Heart left ventricle (tissue), 16 donors: ENCODE data around the gene STK17A. TPM values are rescaled to one million over a fixed set of nuclear protein-coding genes. Genes with fewer than 3 reads are reported as not detected.

Source experiments
- ATAC-seq, 4 donors: fragments of 200-7000 bp; cut with Tn5 transposase; one replicate each; pipeline ENCODE4 v1.9.1; 2020 to 2022; ENCODE audit warnings: moderate library complexity in 4 of 4, mild to moderate bottlenecking in 3 of 4, moderate number of reproducible peaks in 1 of 4
- DNase-seq, 5 donors: peaks; one replicate each; pipeline ENCODE4 v3.0.0-alpha.2; 2020
- H3K27ac ChIP-seq, 12 donors: fragments of 200-600 bp; sonication (generic) in 4 of 12; one replicate each; pipeline versions ENCODE4 v1.5.0 to v1.8.0; 2016 to 2022; ENCODE audit warnings: mild to moderate bottlenecking in 2 of 12
- H3K27me3 ChIP-seq, 9 donors: fragments of 200-600 bp; sonication (generic) in 2 of 9; one replicate each; pipeline versions ENCODE4 v1.5.1 to v1.8.0; 2016 to 2022; ENCODE audit warnings: mild to moderate bottlenecking in 3 of 9
- H3K36me3 ChIP-seq, 9 donors: fragments of 200-600 bp; sonication (generic) in 2 of 9; one replicate each; pipeline versions ENCODE4 v1.5.0 to v1.8.0; 2018 to 2022; ENCODE audit warnings: mild to moderate bottlenecking in 2 of 9
- H3K4me1 ChIP-seq, 12 donors: fragments of 200-600 bp; sonication (generic) in 4 of 12; one replicate each; pipeline versions ENCODE4 v1.5.0 to v1.8.0; 2016 to 2022; ENCODE audit warnings: mild to moderate bottlenecking in 3 of 12
- H3K4me3 ChIP-seq, 12 donors: fragments of 200-600 bp; sonication (generic) in 4 of 12; one replicate each; pipeline versions ENCODE4 v1.5.0 to v1.8.0; 2017 to 2022; ENCODE audit warnings: mild to moderate bottlenecking in 9 of 12, moderate library complexity in 4 of 12
- H3K9me3 ChIP-seq, 12 donors: fragments of 200-600 bp; sonication (generic) in 4 of 12; one replicate each; pipeline versions ENCODE4 v1.5.0 to v1.8.0; 2016 to 2022; ENCODE audit warnings: mild to moderate bottlenecking in 1 of 12
- CTCF ChIP-seq, 12 donors: fragments of 200-600 bp; sonication (generic) in 4 of 12; IDR thresholded peaks; one replicate each; pipeline versions ENCODE4 v1.5.0 to v1.8.0; 2018 to 2022; ENCODE audit warnings: antibody characterized with exemption in 12 of 12, mild to moderate bottlenecking in 5 of 12
- POLR2A ChIP-seq, 2 donors: fragments of 450-650 bp; IDR thresholded peaks; one replicate each; pipeline ENCODE4 v1.6.1; 2017; ENCODE audit warnings: antibody characterized with exemption in 2 of 2, mild to moderate bottlenecking in 2 of 2, moderate library complexity in 2 of 2
- whole genome bisulfite sequencing, 4 donors: extraction: QIAGEN DNeasy Blood & Tissue Kit in 2 of 4; methylation state at CpG; one replicate each; pipeline versions ENCODE4 v1.1.5 to v1.1.7; 2013 to 2018; 5-methylcytosine and 5-hydroxymethylcytosine counted together
- intact Hi-C, 10 donors: fragments of 100-400 bp; cut with DNase I; formaldehyde crosslinking; loops; one replicate each; pipeline versions ENCODE4 v1.11.1 to v1.14.2; 2022
- polyA plus RNA-seq, 2 donors: library from polyadenylated mRNA; stranded (reverse); fragments of 200-250 nt; gene quantifications; one replicate each; pipeline ENCODE4 v1.2.3, GENCODE V29; 2013
- total RNA-seq, 9 donors: library from RNA; depleted of rRNA in 2 of 9; stranded (reverse); fragments of >200 nt in 2 of 9; fragmentation: NEBNext Ultra II Directional in 3 of 9; extraction: Animal tissue kit (Norgen Biotek cat#: 25700) in 3 of 9; gene quantifications; one replicate each; pipeline versions ENCODE4 v1.1.0 to v1.2.4, GENCODE V29; 2016 to 2023
- donor health status: ischemic (EF 13 %, LVEDD 7.1; RV severe dilation, severe dysfunction).
- donor health status: healthy with polysubstance abuse.
- donor health status: DM: no; HTN: yes; CAD: no.
- donor health status: DM: no; HTN: no; CAD: no.
- donor health status: ischemic (EF 25% LVEDD 6.9; RV normal size, moderate dysfunction).
- donor health status: ischemic (EF 25% LVEDD 5.7; RV mildly dilated, moderate dysfunction).
- donor health status: healthy.
- donor health status: DM: yes; HTN: yes; CAD: no.
- donor health status: ischemic (EF 35%, LVEDD 5.7; RV mildly dilated, moderate dysfunction).
- donor health status: nonischemic (EF 11% LVEDD 7.7; RV severe dilation, severe dysfunction).
- donor health status: DM: yes; HTN: yes; CAD: no.
- donor health status: PGD.
- donor health status: ischemic (EF 29% LVEDD 5.4; RV normal size, mild dysfunction).
- donor health status: nonischemic (EF 23%, LVEDD 6.1; RV moderate dilation, normal function).

STK17A gene
- total and polyA plus RNA-seq, 11 donors = 11.9 to 43.9 (median 25.1) TPM

DNA sequence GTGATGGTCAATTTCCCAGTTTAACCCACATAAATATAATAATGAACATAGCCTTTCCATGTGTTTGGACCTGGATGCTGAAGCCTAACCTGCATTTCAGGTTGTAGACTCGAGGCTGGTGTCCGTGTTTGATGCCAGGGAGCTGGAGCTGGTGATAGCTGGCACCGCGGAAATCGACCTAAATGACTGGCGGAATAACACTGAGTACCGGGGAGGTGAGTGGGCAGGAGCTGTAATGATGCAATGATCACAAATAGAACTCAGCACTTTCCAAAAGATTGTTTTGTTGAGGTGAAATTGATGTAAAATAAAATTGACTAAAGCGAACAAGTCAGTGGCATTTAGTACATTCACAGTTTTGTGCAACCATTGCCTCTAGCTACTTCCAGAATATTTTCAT, 30.8 kb upstream of the STK17A start:
- no peaks in the 10 kb centered on the region for H3K36me3 ChIP-seq
- 81 to 96% (median 94%) methylated on average over 8 of the region's 8 CpGs for WGBS, 4 donors
- DNase-seq (no peak), ATAC-seq (no peak)
- intact Hi-C loops = no loop called here
- H3K4me3 ChIP-seq = no peak overlapping the region
- no peaks in the 10 kb centered on the region for H3K9me3 ChIP-seq
- TF ChIP-seq CTCF (IDR thresholded peaks at IDR 0.05) (no peak), POLR2A (IDR thresholded peaks at IDR 0.05) (no peak)
- no peaks in the 10 kb centered on the region for H3K27me3 ChIP-seq
- H3K27ac ChIP-seq = no peak overlapping the region
- H3K4me1 ChIP-seq = peaks cover 0 to 11% (median 0%) of the 10 kb centered on the region in 12 donors

DNA sequence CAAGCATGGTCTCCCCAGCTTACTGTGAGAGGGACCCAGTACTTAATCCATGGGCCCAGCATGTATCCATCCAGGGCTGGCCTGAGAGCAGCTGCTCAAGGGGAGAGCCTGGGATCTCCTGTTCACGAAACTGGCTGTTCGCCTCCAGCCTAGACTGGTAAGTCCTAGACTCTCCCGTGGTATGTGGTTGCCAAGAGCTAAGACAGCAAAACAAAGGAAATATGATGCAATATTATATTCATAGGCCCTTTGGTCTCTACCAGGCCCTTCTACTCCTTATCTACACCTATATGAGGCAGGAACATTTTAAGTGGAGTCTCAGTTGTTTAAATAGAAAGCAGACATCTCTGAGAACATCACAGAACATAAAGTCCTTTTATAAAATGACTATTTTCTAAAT, 28.9 kb upstream of the STK17A start:
- Histone ChIP-seq H3K9me3 (no peaks in the 10 kb centered on the region), H3K4me1 (peaks cover 0 to 11% (median 0%) of the 10 kb centered on the region in 12 donors), H3K27me3 (no peaks in the 10 kb centered on the region), H3K4me3 (peak overlapping the region in 1 of 12 donors; percentile 11), H3K27ac (peak overlapping the region in 3 of 12 donors; percentile 29 to 58 (median 47)), H3K36me3 (no peaks in the 10 kb centered on the region)
- ATAC-seq (peak; percentile 93 to 96 (median 95)), DNase-seq (peak in 3 of 5 donors; percentile 29 to 73 (median 63))
- intact Hi-C loops = no loop called here
- no peak for TF ChIP-seq POLR2A (IDR thresholded peaks at IDR 0.05)
- TF ChIP-seq CTCF (IDR thresholded peaks at IDR 0.05) = no peak
- whole genome bisulfite sequencing, 4 donors = 20 to 34% (median 26%) methylated on average over 3 of the region's 3 CpGs

GRCh38 chr7:43554423-43554822, 28.5 kb upstream of the STK17A start:
- Histone ChIP-seq H3K36me3 (no peaks in the 10 kb centered on the region), H3K27ac (peak overlapping the region in 3 of 12 donors; percentile 12 to 58 (median 29)), H3K27me3 (no peaks in the 10 kb centered on the region), H3K9me3 (no peaks in the 10 kb centered on the region), H3K4me1 (peaks cover 0 to 11% (median 0%) of the 10 kb centered on the region in 12 donors), H3K4me3 (no peak overlapping the region)
- ATAC-seq (peak in 1 of 4 donors; percentile 5), DNase-seq (no peak)
- 87 to 90% (median 88%) methylated on average over 15 of the region's 15 CpGs for WGBS, 4 donors
- no peak for TF ChIP-seq CTCF (IDR thresholded peaks at IDR 0.05)
- no peak for TF ChIP-seq POLR2A (IDR thresholded peaks at IDR 0.05)
- intact Hi-C loops = no loop called here

DNA sequence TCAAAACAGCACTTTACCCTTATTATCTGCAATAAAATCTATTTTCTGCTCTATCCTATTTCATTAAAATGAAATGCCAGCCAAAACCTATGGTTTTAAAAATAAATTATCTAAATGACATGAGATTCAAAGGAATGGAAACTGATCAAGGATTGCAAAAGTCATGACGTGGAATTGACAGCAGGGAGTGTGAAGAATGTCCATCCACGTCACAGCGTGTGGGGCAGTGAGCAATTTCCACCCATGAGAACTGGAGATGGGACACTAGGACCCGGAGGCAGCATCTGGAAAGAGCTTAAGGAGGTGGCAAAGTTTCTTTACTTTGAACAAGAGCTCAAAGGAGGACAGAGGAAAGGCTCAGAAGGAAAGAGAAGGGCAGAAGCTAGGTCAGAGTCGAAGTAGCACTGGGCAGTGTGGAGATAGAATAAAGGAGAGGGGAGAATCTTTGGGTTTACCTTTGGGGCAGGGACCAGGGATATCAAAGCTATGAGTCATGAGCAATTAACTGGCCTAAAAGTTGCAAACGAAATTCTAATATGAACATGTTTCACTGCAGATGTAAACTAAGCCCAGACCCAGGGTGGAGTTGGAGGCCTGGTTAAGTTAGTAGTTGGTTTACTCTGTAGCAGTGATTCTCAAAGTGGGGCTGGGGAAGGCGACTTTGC, 24.9 kb upstream of the STK17A start:
- TF ChIP-seq CTCF (IDR thresholded peaks at IDR 0.05) = no peak
- no peak for TF ChIP-seq POLR2A (IDR thresholded peaks at IDR 0.05)
- peaks cover 0 to 4% (median 0%) of the 10 kb centered on the region in 9 donors for H3K27me3 ChIP-seq
- intact Hi-C loops = no loop called here
- H3K4me1 ChIP-seq = peaks cover 0 to 11% (median 0%) of the 10 kb centered on the region in 12 donors
- WGBS, 4 donors = 80 to 88% (median 84%) methylated on average over 7 of the region's 7 CpGs
- no peak for DNase-seq
- ATAC-seq = no peak
- H3K36me3 ChIP-seq = no peaks in the 10 kb centered on the region
- no peak overlapping the region for H3K4me3 ChIP-seq
- no peaks in the 10 kb centered on the region for H3K9me3 ChIP-seq
- no peak overlapping the region for H3K27ac ChIP-seq
